Activated CD8-positive, alpha-beta T cell treated with anti-CD3 and anti-CD28 coated beads for 36 hours (primary cell): ENCODE results near the gene BCLAF1. TPM values are rescaled to one million over a fixed set of nuclear protein-coding genes. Genes with fewer than 3 reads are reported as not detected.

Source experiments
- ATAC-seq: fragments of 200-7000 bp; cut with Tn5 transposase; one replicate; pipeline ENCODE4 v1.10.0; 2021; ENCODE audit warnings: mild to moderate bottlenecking, moderate library complexity
- CTCF ChIA-PET: fragments of 350-600 bp; sonication (Branson Sonifier 250); formaldehyde crosslinking; loops from one replicate; lab custom pipeline; 2021; ENCODE audit warnings: antibody characterized with exemption; lab: Charles Lee
- POLR2A ChIA-PET: fragments of 350-600 bp; sonication (Branson Sonifier 250); formaldehyde crosslinking; loops from one replicate; lab custom pipeline; 2021; ENCODE audit warnings: antibody characterized with exemption; lab: Charles Lee
- DNase-seq: peaks from one replicate; pipeline ENCODE4 v3.0.0-alpha.2; 2020
- H3K27ac Mint-ChIP-seq: one replicate; pipeline ENCODE4 v1.8.0; 2021; ENCODE audit warnings: mild to moderate bottlenecking, mixed read lengths
- H3K27me3 Mint-ChIP-seq: one replicate; pipeline ENCODE4 v1.8.0; 2021; ENCODE audit warnings: mixed read lengths
- H3K36me3 Mint-ChIP-seq: one replicate; pipeline ENCODE4 v1.8.0; 2021; ENCODE audit warnings: low read depth, mixed read lengths
- H3K4me1 Mint-ChIP-seq: one replicate; pipeline ENCODE4 v1.8.0; 2021; ENCODE audit warnings: low read depth, mixed read lengths
- H3K4me3 Mint-ChIP-seq: one replicate; pipeline ENCODE4 v1.8.0; 2021; ENCODE audit warnings: mild to moderate bottlenecking, moderate library complexity, mixed read lengths
- H3K9me3 Mint-ChIP-seq: one replicate; pipeline ENCODE4 v1.8.0; 2021; ENCODE audit warnings: mixed read lengths
- intact Hi-C: fragments of 100-400 bp; cut with micrococcal nuclease; formaldehyde crosslinking; loops from one replicate; pipeline ENCODE4 v1.10.0; 2022
- total RNA-seq, 2 experiments: library from RNA; stranded (reverse); gene quantifications; one replicate each; pipeline ENCODE4 v1.2.3, GENCODE V29; 2021
- TF ChIP-seq, protein P1 (sequence below): fragments of 200-600 bp; IDR thresholded peaks from one replicate; pipeline ENCODE4 v1.8.0; 2022; ENCODE audit warnings: antibody characterized with exemption, mild to moderate bottlenecking

BCLAF1 gene
- total RNA-seq, 2 experiments from 2014 or later = 128 to 137 TPM

DNA sequence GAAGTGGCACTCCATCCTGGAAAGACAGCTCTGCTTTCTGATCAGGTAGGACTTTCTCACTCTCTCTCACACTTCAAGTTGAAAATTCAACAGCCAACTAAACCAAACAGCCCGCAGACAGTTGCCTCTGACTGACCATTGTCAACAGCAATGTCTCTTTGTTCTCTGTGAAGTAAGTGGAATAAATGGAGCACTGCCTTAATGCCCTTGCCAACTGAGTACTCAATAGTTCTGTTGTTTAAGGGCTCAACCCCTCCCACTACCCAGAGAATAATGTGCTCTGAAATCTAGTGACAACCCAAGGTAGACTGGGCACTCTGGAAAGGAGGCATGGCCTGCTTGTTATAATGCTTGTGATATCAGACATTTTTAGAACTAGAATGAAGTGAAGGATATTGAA, 16.8 kb upstream of the BCLAF1 start:
- ChIA-PET CTCF (interaction anchor here (3.1 kb wide), 1 partner anchor 11 kb away, joined by 11 read pairs; no protein-coding TSS in a partner anchor), POLR2A (interaction anchor here (0.8 kb wide), 1 partner anchor 56 kb away, joined by 3 read pairs; no protein-coding TSS in a partner anchor)
- peaks cover 2% of the 10 kb centered on the region for H3K9me3 Mint-ChIP-seq
- H3K4me1 Mint-ChIP-seq = no peaks in the 10 kb centered on the region
- H3K4me3 Mint-ChIP-seq = no peak overlapping the region
- intact Hi-C loops = no loop called here
- TF ChIP-seq, protein P1, sequence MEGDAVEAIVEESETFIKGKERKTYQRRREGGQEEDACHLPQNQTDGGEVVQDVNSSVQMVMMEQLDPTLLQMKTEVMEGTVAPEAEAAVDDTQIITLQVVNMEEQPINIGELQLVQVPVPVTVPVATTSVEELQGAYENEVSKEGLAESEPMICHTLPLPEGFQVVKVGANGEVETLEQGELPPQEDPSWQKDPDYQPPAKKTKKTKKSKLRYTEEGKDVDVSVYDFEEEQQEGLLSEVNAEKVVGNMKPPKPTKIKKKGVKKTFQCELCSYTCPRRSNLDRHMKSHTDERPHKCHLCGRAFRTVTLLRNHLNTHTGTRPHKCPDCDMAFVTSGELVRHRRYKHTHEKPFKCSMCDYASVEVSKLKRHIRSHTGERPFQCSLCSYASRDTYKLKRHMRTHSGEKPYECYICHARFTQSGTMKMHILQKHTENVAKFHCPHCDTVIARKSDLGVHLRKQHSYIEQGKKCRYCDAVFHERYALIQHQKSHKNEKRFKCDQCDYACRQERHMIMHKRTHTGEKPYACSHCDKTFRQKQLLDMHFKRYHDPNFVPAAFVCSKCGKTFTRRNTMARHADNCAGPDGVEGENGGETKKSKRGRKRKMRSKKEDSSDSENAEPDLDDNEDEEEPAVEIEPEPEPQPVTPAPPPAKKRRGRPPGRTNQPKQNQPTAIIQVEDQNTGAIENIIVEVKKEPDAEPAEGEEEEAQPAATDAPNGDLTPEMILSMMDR = no peak
- no peak for ATAC-seq
- H3K36me3 Mint-ChIP-seq = no peaks in the 10 kb centered on the region
- H3K27ac Mint-ChIP-seq = no peak overlapping the region
- H3K27me3 Mint-ChIP-seq = peaks cover 3% of the 10 kb centered on the region
- DNase-seq = no peak

DNA sequence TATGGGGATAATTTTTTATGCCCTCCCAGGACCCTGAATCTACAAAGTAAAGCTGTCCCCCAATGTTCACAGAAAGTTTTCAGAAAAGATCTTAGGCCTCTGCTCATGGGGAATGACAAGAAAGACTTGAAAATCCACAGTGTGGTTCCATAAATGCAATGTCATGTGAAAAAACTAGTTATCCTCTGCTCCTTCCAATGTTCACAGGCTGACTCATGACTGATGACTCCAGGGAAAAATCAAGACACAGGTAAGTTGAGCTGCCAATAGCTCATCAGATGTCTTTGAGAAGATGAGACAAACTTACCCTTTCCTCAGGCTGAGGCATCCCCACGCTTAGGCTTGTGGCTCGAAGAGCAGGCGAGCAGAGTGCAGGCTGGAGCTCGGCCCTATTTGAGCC, 14.8 kb upstream of the BCLAF1 start:
- intact Hi-C loops = no loop called here
- no peaks in the 10 kb centered on the region for H3K36me3 Mint-ChIP-seq
- POLR2A ChIA-PET = interaction anchor here (1.0 kb wide), 1 partner anchor 15 kb away, joined by 6 read pairs; the partner anchor contains the start of gene BCLAF1

DNA sequence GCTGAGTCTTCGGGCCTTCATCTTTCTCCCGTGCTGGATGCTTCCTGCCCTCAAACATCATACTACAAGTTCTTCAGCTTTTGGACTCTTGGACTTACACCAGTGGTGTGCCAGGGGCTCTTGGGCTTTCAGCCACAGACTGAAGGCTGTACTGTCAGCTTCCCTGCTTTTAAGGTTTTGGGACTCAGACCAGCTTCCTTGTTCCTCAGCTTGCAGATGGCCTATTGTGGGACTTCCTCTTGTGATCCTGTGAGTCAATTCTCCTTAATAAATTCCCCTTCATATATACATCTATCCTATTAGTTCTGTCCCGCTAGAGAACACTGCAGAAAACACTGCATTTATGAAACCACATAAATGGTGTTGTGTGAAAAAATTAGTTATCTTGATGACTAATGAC, 13.9 kb upstream of the BCLAF1 start:
- ATAC-seq (no peak), DNase-seq (no peak)
- intact Hi-C loops = no loop called here
- ChIA-PET CTCF (interaction anchor here (1.6 kb wide), 1 partner anchor 77 kb away, joined by 3 read pairs; no protein-coding TSS in a partner anchor), POLR2A (interaction anchor here (0.6 to 1.1 kb wide), 2 partner anchors 13 to 846 kb away, joined by 3 read pairs; partner anchors contain the start of gene BCLAF1)
- Mint-ChIP-seq H3K4me3 (no peak overlapping the region), H3K9me3 (peaks cover 2% of the 10 kb centered on the region), H3K4me1 (no peaks in the 10 kb centered on the region), H3K27me3 (peaks cover 3% of the 10 kb centered on the region), H3K36me3 (no peaks in the 10 kb centered on the region), H3K27ac (no peak overlapping the region)
- TF ChIP-seq, protein P1 = no peak

More for the DNA sequence above, 14.8 kb upstream of the BCLAF1 start:
- Mint-ChIP-seq H3K4me1 (no peaks in the 10 kb centered on the region), H3K27ac (no peak overlapping the region), H3K27me3 (peaks cover 3% of the 10 kb centered on the region), H3K4me3 (no peak overlapping the region), H3K9me3 (peaks cover 2% of the 10 kb centered on the region)
- TF ChIP-seq, protein P1 = no peak
- DNase-seq = no peak
- no peak for ATAC-seq
- CTCF ChIA-PET = interaction anchor here (0.7 to 1.6 kb wide), 2 partner anchors 14 to 78 kb away, joined by 3 read pairs; no protein-coding TSS in a partner anchor

DNA sequence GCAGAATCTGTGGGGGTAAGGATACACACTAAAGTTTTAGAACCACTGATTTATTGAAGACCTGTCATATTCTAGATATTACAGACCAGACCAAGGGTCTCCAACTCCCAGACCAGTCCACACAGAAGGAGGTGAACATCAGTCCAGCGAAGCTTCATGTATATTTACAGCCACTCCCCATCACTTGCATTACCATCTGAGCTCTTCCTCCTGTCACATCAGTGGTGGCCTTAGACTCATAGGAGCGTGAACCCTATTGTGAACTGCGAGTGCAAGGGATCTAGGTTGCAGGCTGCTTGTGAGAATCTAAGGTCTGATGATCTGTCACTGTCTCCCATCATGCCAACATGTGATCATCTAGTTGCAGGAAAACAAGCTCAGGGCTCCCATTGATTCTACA, 5.0 kb upstream of the BCLAF1 start:
- H3K9me3 Mint-ChIP-seq = no peaks in the 10 kb centered on the region
- no peak overlapping the region for H3K4me3 Mint-ChIP-seq
- ChIA-PET POLR2A (no interaction called here), CTCF (no interaction called here)
- no peak for ATAC-seq
- no peaks in the 10 kb centered on the region for H3K36me3 Mint-ChIP-seq
- TF ChIP-seq, protein P1 = no peak
- no peak for DNase-seq
- intact Hi-C loops = no loop called here
- no peak overlapping the region for H3K27ac Mint-ChIP-seq
- no peaks in the 10 kb centered on the region for H3K27me3 Mint-ChIP-seq
- H3K4me1 Mint-ChIP-seq = peaks cover 14% of the 10 kb centered on the region

DNA sequence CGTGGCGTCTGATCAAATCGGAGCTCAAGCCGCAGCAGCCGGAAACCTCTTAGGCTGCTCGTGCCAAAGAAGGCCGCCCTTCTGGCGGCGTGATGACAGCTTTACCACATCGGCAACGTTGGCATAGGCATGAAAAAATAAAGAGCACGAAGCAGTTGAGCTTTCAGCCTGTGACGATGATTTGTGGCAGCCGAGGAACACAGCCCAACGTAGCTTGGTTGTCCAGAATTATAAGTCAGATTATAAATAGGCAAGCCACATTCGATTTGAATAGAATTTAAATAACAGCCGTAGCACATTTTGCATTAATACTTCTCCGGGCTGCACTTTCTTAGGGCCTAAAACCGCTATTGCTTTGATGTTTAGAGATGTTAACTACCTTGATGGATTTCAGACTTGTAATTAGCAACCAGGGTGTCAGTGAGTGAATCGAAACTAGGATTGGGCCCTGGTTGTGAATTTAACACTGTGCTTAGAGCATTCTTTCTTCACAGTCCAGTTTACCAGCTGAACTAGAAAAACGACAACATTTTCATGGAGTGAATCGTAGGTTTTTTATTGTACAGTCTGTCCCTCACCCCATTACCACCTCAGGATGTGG, 864 bp upstream of the BCLAF1 start:
- ATAC-seq (peak; percentile 49), DNase-seq (peak; percentile 90)
- intact Hi-C loops = no loop called here
- TF ChIP-seq, protein P1 = no peak
- Mint-ChIP-seq H3K27ac (peak overlapping the region; percentile 100), H3K4me1 (peaks cover 30% of the 10 kb centered on the region), H3K36me3 (peaks cover 36% of the 10 kb centered on the region), H3K9me3 (no peaks in the 10 kb centered on the region), H3K27me3 (no peaks in the 10 kb centered on the region), H3K4me3 (peak overlapping the region; percentile 91)
- CTCF ChIA-PET = interaction anchor here (0.8 to 1.9 kb wide), 10 partner anchors 14 to 504 kb away, joined by 3 to 8 read pairs (median 3); partner anchors contain the start of genes MAP3K5 and MTFR2
- POLR2A ChIA-PET = interaction anchor here (0.5 to 6.5 kb wide), 18 partner anchors 8 to 793 kb away, joined by 3 to 88 read pairs (median 4); partner anchors contain the start of genes AHI1, MAP3K5 and MTFR2
